SK-N-SH (cell line): ENCODE measurements around the gene GSTT2. TPM values are rescaled to one million over a fixed set of nuclear protein-coding genes. Genes with fewer than 3 reads are reported as not detected.

Source experiments
- CTCF ChIA-PET: fragments of 300-600, 350-600 bp; formaldehyde crosslinking; extraction: SDS; loops from one replicate; lab custom pipeline; 2021; lab: Yijun Ruan, JAX
- POLR2A ChIA-PET: fragments of 350-600 bp; sonication (Branson Sonifier 250); formaldehyde crosslinking; extraction: SDS; loops from one replicate; lab custom pipeline; 2020; ENCODE audit warnings: antibody characterized with exemption, inconsistent platforms; lab: Yijun Ruan, JAX
- DNase-seq: peaks from one replicate; pipeline ENCODE4 v3.0.0; 2012
- H2AFZ ChIP-seq: fragments of 200-600 bp; sonication (generic); 2 replicates; pipeline ENCODE4 v1.8.1; 2016; ENCODE audit warnings: antibody characterized with exemption, mild to moderate bottlenecking, low read depth
- H3F3A ChIP-seq: fragments of 200-600 bp; sonication (generic); replicated peaks from 2 replicates; pipeline ENCODE3; 2016; ENCODE audit warnings: antibody characterized with exemption, mild to moderate bottlenecking; ENCODE audit not compliant: insufficient read depth
- H3K27ac ChIP-seq, 2 experiments: fragments of 200-500 bp in 1 of 2; fragments of 200-600 bp in 1 of 2; sonication (Bioruptor generic) in 1 of 2; sonication (generic), shearing (Covaris generic) in 1 of 2; 2 replicates each; pipeline versions ENCODE4 v1.5.1 to v1.6.1; 2014 to 2016; ENCODE audit warnings: low read depth in 2 of 2, inconsistent platforms in 1 of 2, low read length in 1 of 2, mild to moderate bottlenecking in 1 of 2, mixed read lengths in 1 of 2
- H3K27me3 ChIP-seq: fragments of 200-600 bp; sonication (generic), shearing (Covaris generic); 2 replicates; pipeline ENCODE4 v1.6.1; 2016; ENCODE audit warnings: mixed run types; ENCODE audit not compliant: insufficient read depth
- H3K36me3 ChIP-seq, 2 experiments: fragments of 200-500 bp in 1 of 2; fragments of 200-600 bp in 1 of 2; sonication (Bioruptor generic) in 1 of 2; sonication (generic) in 1 of 2; replicated peaks in 1 of 2; 2 replicates each; pipeline versions ENCODE3 to v1.5.1; 2014 to 2016; ENCODE audit warnings: low read length in 1 of 2, mild to moderate bottlenecking in 1 of 2; ENCODE audit not compliant: insufficient read depth in 2 of 2, control insufficient read depth in 1 of 2
- H3K4me1 ChIP-seq, 2 experiments: fragments of 200-500 bp in 1 of 2; fragments of 200-600 bp in 1 of 2; sonication (Bioruptor generic) in 1 of 2; sonication (generic), shearing (Covaris generic) in 1 of 2; 2 replicates each; pipeline versions ENCODE4 v1.5.1 to v1.6.1; 2014 to 2016; ENCODE audit warnings: low read depth in 1 of 2, low read length in 1 of 2, mixed run types in 1 of 2; ENCODE audit not compliant: insufficient read depth in 2 of 2, control insufficient read depth in 1 of 2
- H3K4me2 ChIP-seq: fragments of 200-600 bp; sonication (generic), shearing (Covaris generic); 2 replicates; pipeline ENCODE4 v1.6.1; 2017; ENCODE audit warnings: mixed run types
- H3K4me3 ChIP-seq, 2 experiments: fragments of 200-500 bp in 1 of 2; fragments of 200-600 bp in 1 of 2; sonication (Bioruptor generic) in 1 of 2; sonication (generic), shearing (Covaris generic) in 1 of 2; 2 replicates each; pipeline versions ENCODE4 v1.5.1 to v1.8.1; 2014 to 2016; ENCODE audit warnings: low read depth in 2 of 2, inconsistent platforms in 1 of 2, low read length in 1 of 2, mild to moderate bottlenecking in 1 of 2, mixed read lengths in 1 of 2, moderate library complexity in 1 of 2
- H3K79me2 ChIP-seq: fragments of 200-600 bp; sonication (generic); 2 replicates; pipeline ENCODE4 v1.8.1; 2017; ENCODE audit warnings: mild to moderate bottlenecking; ENCODE audit not compliant: insufficient read depth
- H3K9ac ChIP-seq: fragments of 200-600 bp; sonication (generic); 2 replicates; pipeline ENCODE4 v1.6.1; 2017; ENCODE audit warnings: mixed run types
- H3K9me2 ChIP-seq: fragments of 200-600 bp; sonication (generic); 2 replicates; pipeline ENCODE4 v1.6.1; 2017; ENCODE audit warnings: mixed run types
- H3K9me3 ChIP-seq: fragments of 200-600 bp; sonication (generic); 2 replicates; pipeline ENCODE4 v1.6.1; 2017; ENCODE audit warnings: mixed run types, mild to moderate bottlenecking, moderate library complexity
- H4K20me1 ChIP-seq: fragments of 200-600 bp; sonication (generic); 2 replicates; pipeline ENCODE4 v1.6.1; 2017; ENCODE audit warnings: mild to moderate bottlenecking, mixed run types; ENCODE audit not compliant: insufficient read depth
- CHD2 ChIP-seq: fragments of 150-350 bp; IDR thresholded peaks from 2 replicates; pipeline ENCODE4 v1.6.1; 2018; ENCODE audit warnings: low read length; ENCODE audit not compliant: partially characterized antibody
- ELF1 ChIP-seq: IDR thresholded peaks from 2 replicates; pipeline ENCODE4 v1.4.0; 2012
- EP300 ChIP-seq, 2 experiments: IDR thresholded peaks; 2 replicates each; pipeline versions ENCODE4 v1.4.0 to v1.6.1; 2012; ENCODE audit warnings: borderline replicate concordance in 1 of 2, low read depth in 1 of 2, low read length in 1 of 2
- EZH2phosphoT487 ChIP-seq: fragments of 200-600 bp; sonication (generic); IDR thresholded peaks from 2 replicates; pipeline ENCODE4 v1.6.1; 2017; ENCODE audit warnings: low read depth, mixed run types, mild to moderate bottlenecking, antibody characterized with exemption, moderate library complexity, borderline replicate concordance
- FOSL2 ChIP-seq: IDR thresholded peaks from 2 replicates; pipeline ENCODE4 v1.4.0; 2012; ENCODE audit warnings: low read depth, mild to moderate bottlenecking, moderate library complexity, borderline replicate concordance
- FOXJ3 ChIP-seq: sonication (generic); formaldehyde crosslinking; IDR thresholded peaks from 2 replicates; pipeline ENCODE4 v1.5.1; 2020; ENCODE audit warnings: mild to moderate bottlenecking, missing genetic modification reagents
- FOXM1 ChIP-seq: IDR thresholded peaks from 2 replicates; pipeline ENCODE4 v1.4.0; 2012; ENCODE audit warnings: low read depth, mild to moderate bottlenecking
- JUND ChIP-seq: IDR thresholded peaks from 2 replicates; pipeline ENCODE4 v1.4.0; 2012
- MEF2A ChIP-seq: IDR thresholded peaks from 2 replicates; pipeline ENCODE4 v1.4.0; 2012; ENCODE audit warnings: low read depth, borderline replicate concordance
- MXI1 ChIP-seq: IDR thresholded peaks from 2 replicates; pipeline ENCODE4 v1.6.1; 2012; ENCODE audit warnings: mild to moderate bottlenecking, low read depth, low read length, improper control_type of control experiment
- NRF1 ChIP-seq: IDR thresholded peaks from 2 replicates; pipeline ENCODE4 v1.6.1; 2012; ENCODE audit warnings: low read depth, mild to moderate bottlenecking, low read length
- SMC3 ChIP-seq: IDR thresholded peaks from 2 replicates; pipeline ENCODE4 v1.6.1; 2012; ENCODE audit warnings: low read depth, low read length, improper control_type of control experiment
- TEAD4 ChIP-seq: IDR thresholded peaks from 2 replicates; pipeline ENCODE4 v1.4.0; 2012; ENCODE audit warnings: mild to moderate bottlenecking, borderline replicate concordance; ENCODE audit not compliant: insufficient read depth
- WGBS: methylation state at CpG from one replicate; pipeline ENCODE4 v1.1.6; 2017; ENCODE audit warnings: low lambda C conversion rate; 5-methylcytosine and 5-hydroxymethylcytosine counted together
- polyA plus RNA-seq, 3 experiments: library from polyadenylated mRNA; depleted of rRNA; stranded (reverse); fragments of >200 nt; gene quantifications; 2 replicates each; pipeline ENCODE4 v1.2.3, GENCODE V29; 2012
- TF ChIP-seq, protein P1 (sequence below): IDR thresholded peaks from 2 replicates; pipeline ENCODE4 v1.4.0; 2012; ENCODE audit warnings: low read depth
- TF ChIP-seq, protein P2 (sequence below): IDR thresholded peaks from 2 replicates; pipeline ENCODE4 v1.6.1; 2012; ENCODE audit warnings: mild to moderate bottlenecking, low read depth, low read length, moderate library complexity

GSTT2 gene
- polyA plus RNA-seq, 1 of the 3 experiments (the other 2 are of a cell fraction), result 3.7 TPM

DNA sequence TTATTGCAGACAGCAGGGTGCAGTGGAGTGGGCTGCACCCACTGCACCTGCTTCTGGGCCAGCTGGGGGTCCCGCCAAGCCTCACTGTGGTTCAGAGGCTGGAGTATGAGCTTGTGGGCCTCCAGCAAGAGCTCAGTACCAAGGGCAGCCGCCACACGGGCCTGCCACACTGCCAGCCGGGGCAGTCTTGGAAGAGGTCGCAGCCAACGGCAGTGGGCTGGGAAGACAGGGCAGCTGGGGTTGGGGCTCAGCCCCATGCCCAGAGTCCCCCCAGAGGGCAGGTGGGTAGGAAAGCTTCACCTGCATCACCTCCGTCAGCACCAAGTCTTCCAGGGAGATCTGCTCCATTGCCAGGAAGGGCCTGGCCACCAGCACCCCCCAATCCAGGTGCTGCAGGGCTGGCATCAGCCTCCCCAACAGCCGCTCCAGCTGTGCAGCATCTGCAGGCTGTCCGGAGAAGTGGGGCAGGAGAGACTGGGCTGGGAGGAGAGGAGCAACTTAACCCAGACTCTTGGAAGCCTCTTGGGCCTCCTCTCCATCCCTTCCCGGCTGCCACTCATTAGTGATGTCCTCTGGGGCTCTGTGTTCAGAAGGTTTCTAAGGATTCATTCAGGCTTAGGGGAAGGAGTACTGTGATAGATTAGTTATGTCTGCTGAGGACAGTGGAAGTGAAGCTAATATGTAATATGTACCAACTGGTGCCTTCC, 26.4 kb downstream of the GSTT2 start:
- Histone ChIP-seq H3K27ac (no peak overlapping the region), H3K4me1 (peaks cover 0 to 5% of the 10 kb centered on the region in 2 experiments; a peak in 1 of 4 replicates), H3K9ac (no peak overlapping the region), H3K27me3 (no peaks in the 10 kb centered on the region), H3K79me2 (peaks cover under 1% of the 10 kb centered on the region; the same call in 1 of the 2 replicates), H3K36me3 (no peaks in the 10 kb centered on the region), H3K9me3 (no peaks in the 10 kb centered on the region), H3K4me3 (no peak overlapping the region), H2AFZ (no peak overlapping the region), H3F3A (peaks cover 4% of the 10 kb centered on the region), H3K4me2 (no peak overlapping the region), H3K9me2 (no peaks in the 10 kb centered on the region), H4K20me1 (no peaks in the 10 kb centered on the region)
- 72% methylated on average over 9 of the region's 10 CpGs for WGBS
- TF ChIP-seq, protein P1, sequence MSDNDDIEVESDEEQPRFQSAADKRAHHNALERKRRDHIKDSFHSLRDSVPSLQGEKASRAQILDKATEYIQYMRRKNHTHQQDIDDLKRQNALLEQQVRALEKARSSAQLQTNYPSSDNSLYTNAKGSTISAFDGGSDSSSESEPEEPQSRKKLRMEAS, result no peak
- no peak for TF ChIP-seq ELF1
- TF ChIP-seq JUND, result no peak
- POLR2A ChIA-PET, result no interaction called here
- CTCF ChIA-PET, result interaction anchor here (0.5 to 1.0 kb wide), 2 partner anchors 151 to 359 kb away, joined by 3 read pairs; no protein-coding TSS in a partner anchor
- DNase-seq, result no peak

DNA sequence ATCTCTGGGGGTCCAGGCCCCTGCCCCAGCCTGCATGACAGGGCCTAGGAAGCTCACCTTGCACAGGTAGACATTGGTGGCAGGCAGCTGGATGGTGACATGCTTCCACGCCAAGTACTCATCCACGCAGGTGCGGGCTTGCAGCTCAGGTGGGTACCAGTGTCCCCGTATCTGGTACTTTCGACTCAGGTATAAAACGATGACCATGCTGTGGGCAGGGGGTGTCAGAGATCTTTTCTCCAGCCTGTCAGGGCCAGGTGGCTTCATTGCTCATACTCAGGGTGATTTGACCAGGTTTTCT, 26.9 kb downstream of the GSTT2 start:
- H4K20me1 ChIP-seq, result no peaks in the 10 kb centered on the region
- peaks cover 0 to 5% of the 10 kb centered on the region in 2 experiments; a peak in 1 of 4 replicates for H3K4me1 ChIP-seq
- no peak for DNase-seq
- TF ChIP-seq EP300 (IDR thresholded peaks at IDR 0.05; ENCODE audit: borderline replicate concordance in 1 of 2, low read depth in 1 of 2, low read length in 1 of 2) (no peak), SMC3 (no peak), MEF2A (no peak), FOSL2 (no peak), EZH2phosphoT487 (no peak), JUND (no peak), CHD2 (no peak), ELF1 (no peak), FOXM1 (no peak), TEAD4 (no peak), NRF1 (no peak), FOXJ3 (no peak), MXI1 (no peak)
- TF ChIP-seq, protein P2, sequence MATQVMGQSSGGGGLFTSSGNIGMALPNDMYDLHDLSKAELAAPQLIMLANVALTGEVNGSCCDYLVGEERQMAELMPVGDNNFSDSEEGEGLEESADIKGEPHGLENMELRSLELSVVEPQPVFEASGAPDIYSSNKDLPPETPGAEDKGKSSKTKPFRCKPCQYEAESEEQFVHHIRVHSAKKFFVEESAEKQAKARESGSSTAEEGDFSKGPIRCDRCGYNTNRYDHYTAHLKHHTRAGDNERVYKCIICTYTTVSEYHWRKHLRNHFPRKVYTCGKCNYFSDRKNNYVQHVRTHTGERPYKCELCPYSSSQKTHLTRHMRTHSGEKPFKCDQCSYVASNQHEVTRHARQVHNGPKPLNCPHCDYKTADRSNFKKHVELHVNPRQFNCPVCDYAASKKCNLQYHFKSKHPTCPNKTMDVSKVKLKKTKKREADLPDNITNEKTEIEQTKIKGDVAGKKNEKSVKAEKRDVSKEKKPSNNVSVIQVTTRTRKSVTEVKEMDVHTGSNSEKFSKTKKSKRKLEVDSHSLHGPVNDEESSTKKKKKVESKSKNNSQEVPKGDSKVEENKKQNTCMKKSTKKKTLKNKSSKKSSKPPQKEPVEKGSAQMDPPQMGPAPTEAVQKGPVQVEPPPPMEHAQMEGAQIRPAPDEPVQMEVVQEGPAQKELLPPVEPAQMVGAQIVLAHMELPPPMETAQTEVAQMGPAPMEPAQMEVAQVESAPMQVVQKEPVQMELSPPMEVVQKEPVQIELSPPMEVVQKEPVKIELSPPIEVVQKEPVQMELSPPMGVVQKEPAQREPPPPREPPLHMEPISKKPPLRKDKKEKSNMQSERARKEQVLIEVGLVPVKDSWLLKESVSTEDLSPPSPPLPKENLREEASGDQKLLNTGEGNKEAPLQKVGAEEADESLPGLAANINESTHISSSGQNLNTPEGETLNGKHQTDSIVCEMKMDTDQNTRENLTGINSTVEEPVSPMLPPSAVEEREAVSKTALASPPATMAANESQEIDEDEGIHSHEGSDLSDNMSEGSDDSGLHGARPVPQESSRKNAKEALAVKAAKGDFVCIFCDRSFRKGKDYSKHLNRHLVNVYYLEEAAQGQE, result no peak
- H3F3A ChIP-seq, result peaks cover 4% of the 10 kb centered on the region
- H3K9me3 ChIP-seq, result no peaks in the 10 kb centered on the region
- H3K27me3 ChIP-seq, result no peaks in the 10 kb centered on the region
- no peaks in the 10 kb centered on the region for H3K9me2 ChIP-seq
- H3K4me3 ChIP-seq, result no peak overlapping the region
- H3K79me2 ChIP-seq, result peaks cover 6% of the 10 kb centered on the region
- 72% methylated on average over 6 of the region's 6 CpGs for WGBS
- H3K27ac ChIP-seq, result no peak overlapping the region
- no peak overlapping the region for H3K9ac ChIP-seq
- H3K36me3 ChIP-seq, result no peaks in the 10 kb centered on the region
- CTCF ChIA-PET, result interaction anchor here (0.5 kb wide), 1 partner anchor 359 kb away, joined by 3 read pairs; no protein-coding TSS in a partner anchor
- POLR2A ChIA-PET, result no interaction called here
- H2AFZ ChIP-seq, result no peak overlapping the region
- no peak overlapping the region for H3K4me2 ChIP-seq
